HFF-Myc (cell line): ENCODE data around the gene CTNND2.

Source experiments
- DNase-seq: peaks from one replicate; pipeline ENCODE4 v3.0.0-alpha.2; 2011; ENCODE audit warnings: low read depth; ENCODE audit errors: extremely low read depth
- H3K4me3 ChIP-seq: replicated peaks from 2 replicates; pipeline ENCODE4 v1.5.1; 2011; ENCODE audit warnings: low read depth, mild to moderate bottlenecking, control low read depth, low read length
- TF ChIP-seq, protein P1 (sequence below): IDR thresholded peaks from 2 replicates; pipeline ENCODE4 v1.5.1; 2012; ENCODE audit warnings: mild to moderate bottlenecking, low read depth, low read length, control low read depth; ENCODE audit errors: missing control alignments

Gene CTNND2

GRCh38 chr5:11815481-11815880 lies 88.8 kb downstream of the CTNND2 start:
- TF ChIP-seq, protein P1, sequence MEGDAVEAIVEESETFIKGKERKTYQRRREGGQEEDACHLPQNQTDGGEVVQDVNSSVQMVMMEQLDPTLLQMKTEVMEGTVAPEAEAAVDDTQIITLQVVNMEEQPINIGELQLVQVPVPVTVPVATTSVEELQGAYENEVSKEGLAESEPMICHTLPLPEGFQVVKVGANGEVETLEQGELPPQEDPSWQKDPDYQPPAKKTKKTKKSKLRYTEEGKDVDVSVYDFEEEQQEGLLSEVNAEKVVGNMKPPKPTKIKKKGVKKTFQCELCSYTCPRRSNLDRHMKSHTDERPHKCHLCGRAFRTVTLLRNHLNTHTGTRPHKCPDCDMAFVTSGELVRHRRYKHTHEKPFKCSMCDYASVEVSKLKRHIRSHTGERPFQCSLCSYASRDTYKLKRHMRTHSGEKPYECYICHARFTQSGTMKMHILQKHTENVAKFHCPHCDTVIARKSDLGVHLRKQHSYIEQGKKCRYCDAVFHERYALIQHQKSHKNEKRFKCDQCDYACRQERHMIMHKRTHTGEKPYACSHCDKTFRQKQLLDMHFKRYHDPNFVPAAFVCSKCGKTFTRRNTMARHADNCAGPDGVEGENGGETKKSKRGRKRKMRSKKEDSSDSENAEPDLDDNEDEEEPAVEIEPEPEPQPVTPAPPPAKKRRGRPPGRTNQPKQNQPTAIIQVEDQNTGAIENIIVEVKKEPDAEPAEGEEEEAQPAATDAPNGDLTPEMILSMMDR = no peak
- DNase-seq = no peak
- no peak overlapping the region for H3K4me3 ChIP-seq

DNA sequence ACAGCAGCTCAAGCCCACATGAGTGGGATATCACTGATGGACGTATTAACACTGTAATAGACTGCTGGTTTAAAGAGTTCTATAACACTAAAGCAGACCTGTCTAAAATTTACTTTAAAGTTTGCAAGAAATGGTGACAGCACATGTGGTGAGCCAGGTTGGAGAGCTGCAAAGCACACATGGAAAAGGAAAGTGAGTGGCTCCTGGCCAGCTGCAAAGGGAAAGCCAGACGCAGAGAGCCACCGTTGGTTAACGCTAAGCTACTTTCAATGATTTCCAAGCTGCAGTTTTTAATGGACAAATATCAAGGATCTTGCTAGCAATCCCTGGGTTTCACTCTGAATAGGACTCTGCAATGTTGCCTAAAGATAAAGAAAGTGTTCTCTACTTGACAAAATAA lies 89.9 kb downstream of the CTNND2 start:
- no peak overlapping the region for H3K4me3 ChIP-seq
- no peak for DNase-seq
- TF ChIP-seq, protein P1 = no peak

- DNase-seq = no peak
- H3K4me3 ChIP-seq = no peak overlapping the region
- TF ChIP-seq, protein P1 = no peak
Observed at GRCh38 chr5:11809407-11809806, 94.8 kb downstream of the CTNND2 start.

GRCh38 chr5:11803436-11803835 lies 100.8 kb downstream of the CTNND2 start:
- TF ChIP-seq, protein P1 = no peak
- no peak overlapping the region for H3K4me3 ChIP-seq
- no peak for DNase-seq

DNA sequence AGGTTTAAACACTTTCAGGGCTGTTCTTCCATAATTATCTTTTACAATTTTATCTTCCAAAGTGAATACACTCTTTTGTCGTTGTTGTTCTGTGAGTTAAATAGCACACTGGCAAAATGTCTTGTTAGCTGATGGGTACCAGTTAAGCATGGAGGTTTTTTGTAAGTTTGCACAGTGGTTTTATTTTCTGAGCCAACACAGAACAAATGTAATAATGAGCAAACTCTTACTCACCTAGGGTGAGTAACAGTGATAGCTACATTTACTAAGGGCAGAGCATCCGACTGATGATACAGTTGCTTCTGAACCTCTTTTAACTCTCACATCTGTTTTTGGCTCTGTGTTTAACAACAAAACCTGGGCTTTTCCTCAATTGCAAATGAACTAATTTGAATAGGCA lies 103.2 kb downstream of the CTNND2 start:
- DNase-seq = no peak
- TF ChIP-seq, protein P1 = no peak
- H3K4me3 ChIP-seq = no peak overlapping the region

- no peak for DNase-seq
- TF ChIP-seq, protein P1 = no peak
- H3K4me3 ChIP-seq = no peak overlapping the region
Observed at GRCh38 chr5:11797132-11797531, 107.1 kb downstream of the CTNND2 start.

DNA sequence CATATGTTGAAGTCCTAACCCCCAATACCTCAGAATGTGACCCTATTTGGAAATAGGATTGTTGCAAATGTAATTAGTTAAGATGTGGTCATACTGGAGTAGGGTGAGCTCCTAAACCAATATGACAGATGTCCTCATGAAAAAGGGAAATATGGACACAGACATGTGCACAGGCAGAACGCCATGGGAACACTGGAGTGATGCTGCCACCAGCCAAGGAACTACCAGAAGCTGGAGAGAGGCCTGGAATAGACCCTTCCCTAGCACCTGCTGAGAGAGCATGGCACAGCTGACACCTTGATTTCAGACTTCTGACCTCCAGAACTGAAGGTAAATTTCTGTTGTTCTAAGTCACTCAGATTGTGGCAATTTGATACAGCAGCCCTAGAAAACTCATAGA lies 110.8 kb downstream of the CTNND2 start:
- DNase-seq = no peak
- TF ChIP-seq, protein P1 = no peak
- no peak overlapping the region for H3K4me3 ChIP-seq
